SK-N-SH (cell line): ENCODE data around the gene EN1. TPM values are rescaled to one million over a fixed set of nuclear protein-coding genes. Genes with fewer than 3 reads are reported as not detected.

ENCODE experiments used
- CTCF ChIA-PET: fragments of 300-600, 350-600 bp; formaldehyde crosslinking; extraction: SDS; loops from one replicate; lab custom pipeline; 2021; lab: Yijun Ruan, JAX
- POLR2A ChIA-PET: fragments of 350-600 bp; sonication (Branson Sonifier 250); formaldehyde crosslinking; extraction: SDS; loops from one replicate; lab custom pipeline; 2020; ENCODE audit warnings: antibody characterized with exemption, inconsistent platforms; lab: Yijun Ruan, JAX
- DNase-seq: peaks from one replicate; pipeline ENCODE4 v3.0.0; 2012
- H2AFZ ChIP-seq: fragments of 200-600 bp; sonication (generic); 2 replicates; pipeline ENCODE4 v1.8.1; 2016; ENCODE audit warnings: antibody characterized with exemption, mild to moderate bottlenecking, low read depth
- H3F3A ChIP-seq: fragments of 200-600 bp; sonication (generic); replicated peaks from 2 replicates; pipeline ENCODE3; 2016; ENCODE audit warnings: antibody characterized with exemption, mild to moderate bottlenecking; ENCODE audit not compliant: insufficient read depth
- H3K27ac ChIP-seq, 2 experiments: fragments of 200-500 bp in 1 of 2; fragments of 200-600 bp in 1 of 2; sonication (Bioruptor generic) in 1 of 2; sonication (generic), shearing (Covaris generic) in 1 of 2; 2 replicates each; pipeline versions ENCODE4 v1.5.1 to v1.6.1; 2014 to 2016; ENCODE audit warnings: low read depth in 2 of 2, inconsistent platforms in 1 of 2, low read length in 1 of 2, mild to moderate bottlenecking in 1 of 2, mixed read lengths in 1 of 2
- H3K27me3 ChIP-seq: fragments of 200-600 bp; sonication (generic), shearing (Covaris generic); 2 replicates; pipeline ENCODE4 v1.6.1; 2016; ENCODE audit warnings: mixed run types; ENCODE audit not compliant: insufficient read depth
- H3K36me3 ChIP-seq, 2 experiments: fragments of 200-500 bp in 1 of 2; fragments of 200-600 bp in 1 of 2; sonication (Bioruptor generic) in 1 of 2; sonication (generic) in 1 of 2; replicated peaks in 1 of 2; 2 replicates each; pipeline versions ENCODE3 to v1.5.1; 2014 to 2016; ENCODE audit warnings: low read length in 1 of 2, mild to moderate bottlenecking in 1 of 2; ENCODE audit not compliant: insufficient read depth in 2 of 2, control insufficient read depth in 1 of 2
- H3K4me1 ChIP-seq, 2 experiments: fragments of 200-500 bp in 1 of 2; fragments of 200-600 bp in 1 of 2; sonication (Bioruptor generic) in 1 of 2; sonication (generic), shearing (Covaris generic) in 1 of 2; 2 replicates each; pipeline versions ENCODE4 v1.5.1 to v1.6.1; 2014 to 2016; ENCODE audit warnings: low read depth in 1 of 2, low read length in 1 of 2, mixed run types in 1 of 2; ENCODE audit not compliant: insufficient read depth in 2 of 2, control insufficient read depth in 1 of 2
- H3K4me2 ChIP-seq: fragments of 200-600 bp; sonication (generic), shearing (Covaris generic); 2 replicates; pipeline ENCODE4 v1.6.1; 2017; ENCODE audit warnings: mixed run types
- H3K4me3 ChIP-seq, 2 experiments: fragments of 200-500 bp in 1 of 2; fragments of 200-600 bp in 1 of 2; sonication (Bioruptor generic) in 1 of 2; sonication (generic), shearing (Covaris generic) in 1 of 2; 2 replicates each; pipeline versions ENCODE4 v1.5.1 to v1.8.1; 2014 to 2016; ENCODE audit warnings: low read depth in 2 of 2, inconsistent platforms in 1 of 2, low read length in 1 of 2, mild to moderate bottlenecking in 1 of 2, mixed read lengths in 1 of 2, moderate library complexity in 1 of 2
- H3K79me2 ChIP-seq: fragments of 200-600 bp; sonication (generic); 2 replicates; pipeline ENCODE4 v1.8.1; 2017; ENCODE audit warnings: mild to moderate bottlenecking; ENCODE audit not compliant: insufficient read depth
- H3K9ac ChIP-seq: fragments of 200-600 bp; sonication (generic); 2 replicates; pipeline ENCODE4 v1.6.1; 2017; ENCODE audit warnings: mixed run types
- H3K9me2 ChIP-seq: fragments of 200-600 bp; sonication (generic); 2 replicates; pipeline ENCODE4 v1.6.1; 2017; ENCODE audit warnings: mixed run types
- H3K9me3 ChIP-seq: fragments of 200-600 bp; sonication (generic); 2 replicates; pipeline ENCODE4 v1.6.1; 2017; ENCODE audit warnings: mixed run types, mild to moderate bottlenecking, moderate library complexity
- H4K20me1 ChIP-seq: fragments of 200-600 bp; sonication (generic); 2 replicates; pipeline ENCODE4 v1.6.1; 2017; ENCODE audit warnings: mild to moderate bottlenecking, mixed run types; ENCODE audit not compliant: insufficient read depth
- CHD2 ChIP-seq: fragments of 150-350 bp; IDR thresholded peaks from 2 replicates; pipeline ENCODE4 v1.6.1; 2018; ENCODE audit warnings: low read length; ENCODE audit not compliant: partially characterized antibody
- CTCF ChIP-seq: fragments of 200-600 bp; sonication (generic); IDR thresholded peaks from 2 replicates; pipeline ENCODE4 v1.6.1; 2017; ENCODE audit warnings: antibody characterized with exemption, mild to moderate bottlenecking, moderate library complexity
- EZH2phosphoT487 ChIP-seq: fragments of 200-600 bp; sonication (generic); IDR thresholded peaks from 2 replicates; pipeline ENCODE4 v1.6.1; 2017; ENCODE audit warnings: low read depth, mixed run types, mild to moderate bottlenecking, antibody characterized with exemption, moderate library complexity, borderline replicate concordance
- MEF2A ChIP-seq: IDR thresholded peaks from 2 replicates; pipeline ENCODE4 v1.4.0; 2012; ENCODE audit warnings: low read depth, borderline replicate concordance
- MXI1 ChIP-seq: IDR thresholded peaks from 2 replicates; pipeline ENCODE4 v1.6.1; 2012; ENCODE audit warnings: mild to moderate bottlenecking, low read depth, low read length, improper control_type of control experiment
- NFIC ChIP-seq: IDR thresholded peaks from 2 replicates; pipeline ENCODE4 v1.4.0; 2012; ENCODE audit warnings: borderline replicate concordance
- PBX3 ChIP-seq: IDR thresholded peaks from 2 replicates; pipeline ENCODE4; 2012
- RAD21 ChIP-seq: IDR thresholded peaks from 2 replicates; pipeline ENCODE4 v1.6.1; 2012; ENCODE audit warnings: mild to moderate bottlenecking, low read length
- RFX5 ChIP-seq: IDR thresholded peaks from 2 replicates; pipeline ENCODE4 v1.6.1; 2012; ENCODE audit warnings: mild to moderate bottlenecking, improper control_type of control experiment, low read length
- TAF1 ChIP-seq: IDR thresholded peaks from 2 replicates; pipeline ENCODE4 v1.6.1; 2012; ENCODE audit warnings: low read depth, mild to moderate bottlenecking, low read length, moderate library complexity, borderline replicate concordance
- TCF12 ChIP-seq: IDR thresholded peaks from 2 replicates; pipeline ENCODE4 v1.4.0; 2012
- TEAD4 ChIP-seq: IDR thresholded peaks from 2 replicates; pipeline ENCODE4 v1.4.0; 2012; ENCODE audit warnings: mild to moderate bottlenecking, borderline replicate concordance; ENCODE audit not compliant: insufficient read depth
- USF2 ChIP-seq: fragments of 150-350 bp; IDR thresholded peaks from 2 replicates; pipeline ENCODE4 v1.6.1; 2017; ENCODE audit warnings: antibody characterized with exemption, low read length, low read depth, borderline replicate concordance
- ZBTB33 ChIP-seq: IDR thresholded peaks from 2 replicates; pipeline ENCODE4 v1.4.0; 2012; ENCODE audit warnings: low read depth, borderline replicate concordance
- WGBS: methylation state at CpG from one replicate; pipeline ENCODE4 v1.1.6; 2017; ENCODE audit warnings: low lambda C conversion rate; 5-methylcytosine and 5-hydroxymethylcytosine counted together
- polyA plus RNA-seq, 3 experiments: library from polyadenylated mRNA; depleted of rRNA; stranded (reverse); fragments of >200 nt; gene quantifications; 2 replicates each; pipeline ENCODE4 v1.2.3, GENCODE V29; 2012

EN1 gene
- polyA plus RNA-seq, 1 of the 3 experiments (the other 2 are of a cell fraction) = not detected

GRCh38 chr2:118881490-118882129 is 34.2 kb upstream of the EN1 start:
- no peaks in the 10 kb centered on the region for H3F3A ChIP-seq
- POLR2A ChIA-PET = no interaction called here
- no peaks in the 10 kb centered on the region for H4K20me1 ChIP-seq
- no peaks in the 10 kb centered on the region for H3K9me2 ChIP-seq
- H3K36me3 ChIP-seq = no peaks in the 10 kb centered on the region
- no peak overlapping the region; a peak in 1 of 4 replicates for H3K4me3 ChIP-seq
- no peak overlapping the region for H3K27ac ChIP-seq
- peaks cover 0 to 4% of the 10 kb centered on the region in 2 experiments; a peak in 1 of 4 replicates for H3K4me1 ChIP-seq
- DNase-seq = peak; percentile 58
- no peaks in the 10 kb centered on the region for H3K27me3 ChIP-seq
- CTCF ChIA-PET = interaction anchor here (0.6 to 4.4 kb wide), 49 partner anchors 10 to 902 kb away, joined by 3 to 44 read pairs (median 3); partner anchors contain the start of gene EN1
- WGBS = 13% methylated on average over 8 of the region's 10 CpGs
- no peak overlapping the region for H3K9ac ChIP-seq
- H2AFZ ChIP-seq = no peak overlapping the region
- no peak for TF ChIP-seq CHD2
- TF ChIP-seq TEAD4 = no peak
- no peak for TF ChIP-seq USF2
- no peak for TF ChIP-seq PBX3
- TF ChIP-seq ZBTB33 = no peak
- TF ChIP-seq CTCF = peak; percentile 77
- no peak for TF ChIP-seq EZH2phosphoT487
- peak; percentile 65 for TF ChIP-seq RAD21
- no peak for TF ChIP-seq RFX5
- TF ChIP-seq MEF2A = no peak
- TF ChIP-seq TAF1 = no peak
- no peak for TF ChIP-seq MXI1
- no peak for TF ChIP-seq TCF12
- TF ChIP-seq NFIC = no peak
- no peaks in the 10 kb centered on the region for H3K9me3 ChIP-seq
- H3K4me2 ChIP-seq = no peak overlapping the region
- no peaks in the 10 kb centered on the region for H3K79me2 ChIP-seq
